Muscle of back (tissue), 11 donors: ENCODE results near the gene TMEM163. TPM values are rescaled to one million over a fixed set of nuclear protein-coding genes. Genes with fewer than 3 reads are reported as not detected.
"Not testable (repeated sequence)": the region's sequence is repeated elsewhere in the genome, so short reads cannot be mapped to it uniquely, and the experiment has no call there.

Experiments
- DNase-seq, 3 donors: peaks; one replicate each; pipeline versions ENCODE4 v3.0.0 to v3.0.0-alpha.2; 2013
- polyA plus RNA-seq, 10 donors: library from polyadenylated mRNA; unstranded; fragments of 120-200 nt; gene quantifications; one replicate each; pipeline ENCODE4 v1.2.1, GENCODE V29; 2013; ENCODE audit not compliant: insufficient read length in 10 of 10

The TMEM163 gene
- polyA plus RNA-seq, 10 donors = 0.67 to 2.2 (median 0.96) TPM

GRCh38 chr2:134491022-134491421 lies 227.8 kb downstream of the TMEM163 start:
- no peak for DNase-seq

GRCh38 chr2:134490559-134490958 lies 228.2 kb downstream of the TMEM163 start:
- DNase-seq = no peak

- DNase-seq = no peak
Measured at GRCh38 chr2:134489732-134490384, 228.9 kb downstream of the TMEM163 start.

- no peak for DNase-seq
Measured at GRCh38 chr2:134482766-134483340, 235.9 kb downstream of the TMEM163 start.

GRCh38 chr2:134482131-134482723 lies 236.6 kb downstream of the TMEM163 start:
- DNase-seq = no peak

- DNase-seq = no peak
Measured at GRCh38 chr2:134479696-134480330, 239.0 kb downstream of the TMEM163 start.

- not testable (repeated sequence) for DNase-seq
Measured at GRCh38 chr2:134476982-134477381, 241.8 kb downstream of the TMEM163 start.

- no peak for DNase-seq
Measured at GRCh38 chr2:134470561-134471168, 248.1 kb downstream of the TMEM163 start.

- DNase-seq = no peak
Measured at GRCh38 chr2:134469516-134470115, 249.2 kb downstream of the TMEM163 start.

GRCh38 chr2:134468776-134469175 lies 250.0 kb downstream of the TMEM163 start:
- no peak for DNase-seq

- no peak for DNase-seq
Measured at GRCh38 chr2:134468164-134468563, 250.6 kb downstream of the TMEM163 start.

GRCh38 chr2:134466141-134466540 lies 252.7 kb downstream of the TMEM163 start:
- DNase-seq = no peak

- DNase-seq = no peak
Measured at GRCh38 chr2:134465228-134466105, 253.3 kb downstream of the TMEM163 start.

- no peak for DNase-seq
Measured at GRCh38 chr2:134463699-134464022, 255.1 kb downstream of the TMEM163 start.

GRCh38 chr2:134462791-134463698 lies 255.8 kb downstream of the TMEM163 start:
- no peak for DNase-seq

- DNase-seq = no peak
Measured at GRCh38 chr2:134462275-134462674, 256.5 kb downstream of the TMEM163 start.

GRCh38 chr2:134461511-134461910 lies 257.3 kb downstream of the TMEM163 start:
- DNase-seq = no peak

- DNase-seq = peak; percentile 11 to 70 (median 35)
Measured at GRCh38 chr2:134460583-134460998, 258.2 kb downstream of the TMEM163 start.

- DNase-seq = no peak
Measured at GRCh38 chr2:134459706-134460406, 258.9 kb downstream of the TMEM163 start.
